Left cardiac atrium (tissue), 4 donors: ENCODE measurements around the gene OCA2. TPM values are rescaled to one million over a fixed set of nuclear protein-coding genes. Genes with fewer than 3 reads are reported as not detected.

Source experiments
- ATAC-seq, 2 donors: fragments of 200-7000 bp; cut with Tn5 transposase; one replicate each; pipeline ENCODE4 v1.9.1; 2020; ENCODE audit warnings: mild to moderate bottlenecking in 2 of 2, moderate library complexity in 2 of 2
- DNase-seq: peaks from one replicate; pipeline ENCODE4 v3.0.0-alpha.2; 2020
- intact Hi-C, 2 donors: fragments of 100-400 bp; cut with DNase I; formaldehyde crosslinking; loops; one replicate each; pipeline versions ENCODE4 v1.14.1 to v1.15.1; 2022 to 2023
- total RNA-seq, 2 donors: library from RNA; stranded (reverse); fragmentation: NEBNext Ultra II Directional; extraction: Animal tissue kit (Norgen Biotek cat#: 25700); gene quantifications; one replicate each; pipeline ENCODE4 v1.2.1, GENCODE V29; 2021
- donor health status: DM: no; HTN: yes; CAD: no.
- donor health status: DM: no; HTN: yes; CAD: no; lungs with severe emphysema.
- donor health status: DM: yes; HTN: yes; CAD: no.
- donor health status: Dilated cardiomyopathy.

Gene OCA2
- total RNA-seq, 2 donors from 2014 or later = 0.09 TPM; not detected in 1

DNA sequence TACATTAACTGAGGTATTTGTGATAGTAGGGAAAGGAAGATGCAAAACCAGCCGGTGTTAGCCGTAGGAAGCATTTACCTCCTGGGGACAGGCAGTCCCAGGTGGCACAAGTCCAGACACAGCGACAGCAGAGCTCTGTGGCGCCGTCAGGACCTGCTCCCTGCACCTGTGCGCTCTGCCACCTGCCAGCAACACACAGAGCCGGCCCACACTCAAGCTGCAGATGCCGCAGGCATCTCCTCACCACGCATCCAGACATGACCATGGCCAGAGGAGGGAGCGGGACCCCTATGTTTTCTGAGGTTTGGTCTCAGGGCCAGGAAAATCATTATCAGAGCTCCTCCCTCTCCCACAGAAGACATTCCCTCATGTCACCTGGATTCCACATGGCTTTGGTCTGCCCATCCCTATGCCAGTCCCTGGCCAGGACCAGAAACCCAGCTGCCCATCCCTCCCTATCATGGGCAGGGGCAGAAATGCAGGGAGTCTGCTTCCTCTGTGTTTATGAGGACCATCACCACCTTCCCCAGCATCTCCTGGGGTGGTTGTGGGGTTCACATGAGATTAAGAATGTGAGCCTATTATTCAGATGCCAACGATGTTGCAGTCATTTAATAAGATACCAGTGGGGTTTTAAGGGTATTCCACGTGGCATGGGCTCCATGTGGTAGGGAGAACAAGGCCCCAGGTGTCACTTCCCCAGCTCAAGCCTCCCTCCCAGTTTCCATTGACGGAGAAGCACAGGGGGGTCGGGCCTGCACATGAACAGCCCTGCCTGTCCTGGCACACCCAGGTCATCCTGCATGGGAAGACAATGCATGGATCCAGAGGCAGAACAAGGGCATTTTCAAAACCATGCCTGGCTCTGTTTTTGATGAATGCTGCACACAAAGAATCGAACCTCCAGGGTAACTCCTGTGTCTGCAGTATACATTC is 251.1 kb downstream of the OCA2 start:
- no peak for DNase-seq
- no peak for ATAC-seq
- intact Hi-C loops = no loop called here

GRCh38 chr15:27846722-27847395 is 252.3 kb downstream of the OCA2 start:
- no peak for ATAC-seq
- DNase-seq = no peak
- intact Hi-C loops = no loop called here

GRCh38 chr15:27845535-27846369 is 253.4 kb downstream of the OCA2 start:
- intact Hi-C loops = no loop called here
- ATAC-seq = no peak
- DNase-seq = no peak

DNA sequence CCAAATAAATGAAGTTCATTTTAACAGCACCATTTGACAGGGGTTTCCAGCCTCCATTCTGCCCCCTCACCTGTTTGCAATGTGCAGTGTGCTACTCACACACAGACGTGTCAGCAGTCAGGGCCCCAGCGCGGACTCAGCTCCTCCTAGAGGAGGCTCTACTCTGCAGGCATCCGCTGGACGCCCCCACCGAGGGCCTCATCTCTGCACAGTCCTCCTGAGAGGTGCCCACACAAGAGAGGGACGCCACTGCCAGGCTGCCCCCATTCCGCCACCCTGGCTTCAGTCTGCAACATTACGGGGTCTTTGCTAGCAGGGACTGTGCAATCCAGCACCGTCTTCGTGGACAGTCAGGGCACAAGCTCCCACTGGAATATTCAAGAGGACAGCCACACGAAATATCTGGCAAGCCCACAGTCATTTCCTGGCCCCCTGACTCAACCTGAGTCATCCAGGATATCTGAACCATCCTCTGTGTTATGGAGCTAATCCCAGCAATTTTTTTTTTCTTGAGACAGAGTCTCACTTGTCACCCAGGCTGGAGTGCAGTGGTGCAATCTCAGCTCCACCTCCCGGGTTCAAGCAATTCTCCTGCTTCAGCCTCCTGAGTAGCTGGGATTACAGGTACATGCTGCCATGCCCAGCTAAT is 255.0 kb downstream of the OCA2 start:
- intact Hi-C loops = no loop called here
- DNase-seq (no peak), ATAC-seq (no peak)

DNA sequence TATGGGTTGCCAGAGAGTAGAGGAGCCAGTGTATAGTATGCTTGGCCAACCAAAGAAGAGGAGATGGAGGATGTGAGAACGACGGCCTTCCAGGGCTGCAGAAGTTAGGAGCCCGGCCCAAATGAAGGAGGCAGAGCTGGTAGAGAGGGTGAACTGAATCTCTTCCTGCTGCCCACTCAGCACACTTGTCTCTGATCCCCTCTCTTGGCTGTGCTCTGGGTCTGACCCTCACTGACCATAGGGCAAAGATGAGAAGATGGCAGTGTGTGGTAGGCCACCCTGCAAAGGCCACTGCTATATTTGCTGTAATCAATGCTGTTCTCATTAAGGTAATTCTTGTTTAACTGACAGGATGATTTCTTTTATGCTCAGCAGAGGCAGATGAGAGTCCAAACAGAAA is 256.0 kb downstream of the OCA2 start:
- DNase-seq (no peak), ATAC-seq (no peak)
- intact Hi-C loops = no loop called here

GRCh38 chr15:27842526-27842925 is 256.6 kb downstream of the OCA2 start:
- intact Hi-C loops = no loop called here
- DNase-seq (no peak), ATAC-seq (no peak)

DNA sequence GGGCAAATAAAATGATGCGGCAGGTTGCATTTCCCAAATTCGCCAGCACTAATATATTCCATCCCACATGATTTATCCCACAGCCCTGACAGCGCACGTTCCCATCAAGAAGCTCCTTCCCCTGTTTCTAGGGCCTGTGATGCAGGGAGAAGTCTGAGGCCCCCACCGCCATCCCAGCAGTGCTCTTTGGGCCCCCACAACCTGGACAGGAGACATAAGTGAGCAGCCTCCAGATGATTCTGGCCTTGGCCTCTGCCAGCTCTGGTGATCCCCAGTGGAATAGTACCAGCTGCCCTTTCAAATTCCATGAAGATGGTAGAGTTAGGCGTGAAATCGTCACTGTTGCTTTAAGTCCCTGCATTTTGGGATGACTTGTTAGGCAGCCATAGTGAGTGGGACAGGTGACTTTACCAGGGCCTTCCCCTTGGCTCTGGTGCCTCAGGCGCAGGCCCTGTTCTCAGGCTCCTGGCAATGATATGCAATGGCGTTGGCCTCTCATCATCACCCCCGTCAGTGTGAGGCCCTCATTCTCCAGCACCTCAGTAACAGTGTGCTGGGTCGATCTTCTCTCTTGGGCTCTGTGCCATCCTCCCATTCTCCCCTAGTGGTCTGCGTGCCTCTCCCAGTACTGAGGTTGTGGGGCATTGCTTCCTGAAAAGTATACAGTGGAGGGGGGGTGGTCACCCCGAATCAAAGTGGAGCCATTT is 263.7 kb downstream of the OCA2 start:
- no peak for DNase-seq
- ATAC-seq = no peak
- intact Hi-C loops = no loop called here

DNA sequence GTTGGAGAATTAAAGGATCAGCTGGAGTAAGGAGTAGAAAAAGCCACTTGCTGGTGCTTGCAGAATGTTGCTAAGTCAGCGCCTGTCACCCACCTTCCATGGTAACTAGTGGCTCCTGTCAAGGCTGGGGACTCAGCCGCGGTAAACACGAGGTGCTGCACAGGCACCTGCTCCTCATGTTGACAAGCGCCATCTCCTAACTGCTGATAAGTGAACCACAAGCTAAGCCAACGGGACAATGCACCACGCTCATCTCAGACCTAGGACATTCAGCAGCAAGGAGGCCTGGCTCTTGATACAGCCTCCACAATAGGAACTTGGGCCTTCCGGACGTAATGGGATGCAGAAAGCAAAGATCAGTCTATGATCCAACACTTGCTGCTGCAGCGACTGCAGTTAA is 264.4 kb downstream of the OCA2 start:
- no peak for DNase-seq
- no peak for ATAC-seq
- intact Hi-C loops = no loop called here

GRCh38 chr15:27833974-27834373 is 265.1 kb downstream of the OCA2 start:
- ATAC-seq (no peak), DNase-seq (no peak)
- intact Hi-C loops = no loop called here

DNA sequence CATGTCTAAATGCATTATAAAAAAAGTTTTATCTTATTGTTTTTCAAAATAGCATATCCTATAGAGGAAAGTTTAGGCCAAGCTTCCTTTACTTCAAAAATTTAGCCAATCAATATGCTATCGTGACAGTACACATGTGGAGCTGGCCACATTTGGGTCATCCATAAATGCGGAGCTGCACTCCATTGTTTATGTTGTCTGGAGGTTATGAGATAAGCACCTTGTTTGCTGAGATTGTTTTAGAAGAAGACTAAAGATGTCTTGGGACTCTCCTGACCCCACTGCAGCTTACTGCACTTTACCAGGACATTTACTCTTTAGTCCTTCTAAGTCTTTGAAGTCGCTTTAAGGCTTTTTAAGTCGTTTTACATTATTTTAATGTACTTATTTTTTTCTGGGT is 265.9 kb downstream of the OCA2 start:
- DNase-seq (no peak), ATAC-seq (no peak)
- intact Hi-C loops = no loop called here

- ATAC-seq (no peak), DNase-seq (no peak)
- intact Hi-C loops = no loop called here
Observed at GRCh38 chr15:27832237-27832596, 266.9 kb downstream of the OCA2 start.

- DNase-seq = no peak
- intact Hi-C loops = no loop called here
- ATAC-seq = no peak
Observed at GRCh38 chr15:27831384-27832236, 267.5 kb downstream of the OCA2 start.

- no peak for ATAC-seq
- DNase-seq = no peak
Observed at GRCh38 chr15:27828746-27829145, 270.4 kb downstream of the OCA2 start.

GRCh38 chr15:27826902-27827714 is 272.0 kb downstream of the OCA2 start:
- intact Hi-C loops = no loop called here
- ATAC-seq (no peak), DNase-seq (no peak)

More at GRCh38 chr15:27828746-27829145, 270.4 kb downstream of the OCA2 start:
- intact Hi-C loops = no loop called here

GRCh38 chr15:27826411-27826810 is 272.7 kb downstream of the OCA2 start:
- ATAC-seq (no peak), DNase-seq (no peak)
- intact Hi-C loops = no loop called here

DNA sequence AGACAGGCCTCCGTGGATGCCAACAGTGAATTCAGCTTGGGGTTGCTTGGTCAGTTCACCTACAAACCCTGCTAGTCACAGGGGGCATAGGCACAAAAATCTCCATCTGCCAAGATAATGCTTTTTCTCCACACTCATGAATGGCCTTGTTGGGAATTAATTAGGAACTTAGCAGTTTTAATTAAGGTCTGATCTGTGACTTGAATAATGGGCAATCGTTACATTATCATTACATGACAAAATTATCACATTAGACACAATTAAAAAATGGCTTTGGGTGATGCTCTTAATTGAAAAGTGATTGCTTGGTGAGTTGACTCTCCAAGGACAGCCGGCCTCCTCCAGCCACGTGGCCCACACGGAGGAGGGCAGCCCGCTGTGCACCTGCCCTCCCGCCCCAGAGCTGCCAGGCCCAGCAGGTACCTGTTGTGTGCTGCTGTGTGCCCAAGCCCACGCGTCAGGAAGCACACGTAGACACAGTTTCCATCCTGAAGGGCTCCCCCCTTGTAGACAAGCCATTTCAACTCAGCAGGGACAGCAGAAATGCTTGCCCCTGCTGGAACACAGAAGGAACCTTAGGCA is 274.2 kb downstream of the OCA2 start:
- intact Hi-C loops = no loop called here
- no peak for DNase-seq
- no peak for ATAC-seq

- DNase-seq = no peak
- intact Hi-C loops = no loop called here
- no peak for ATAC-seq
Observed at GRCh38 chr15:27821273-27821672, 277.8 kb downstream of the OCA2 start.
